NT2/D1 (cell line): ENCODE results near the gene SERPINE2.

Experiments used
- DNase-seq: peaks from one replicate; pipeline ENCODE4 v3.0.0-alpha.2; 2011; ENCODE audit warnings: low read depth, low spot score
- H3K27me3 ChIP-seq: 2 replicates; pipeline ENCODE4 v1.6.0; 2011; ENCODE audit warnings: mild to moderate bottlenecking; ENCODE audit not compliant: insufficient read length, insufficient read depth
- H3K36me3 ChIP-seq: 2 replicates; pipeline ENCODE4 v1.6.1; 2011; ENCODE audit warnings: mild to moderate bottlenecking, low read length, mixed read lengths; ENCODE audit not compliant: insufficient read depth, insufficient read length
- H3K4me1 ChIP-seq: 2 replicates; pipeline ENCODE4 v1.5.1; 2011; ENCODE audit not compliant: insufficient read depth, insufficient read length
- H3K4me3 ChIP-seq: 2 replicates; pipeline ENCODE4 v1.5.1; 2011; ENCODE audit warnings: low read depth; ENCODE audit not compliant: insufficient read length
- H3K9ac ChIP-seq: 2 replicates; pipeline ENCODE4 v1.6.0; 2011; ENCODE audit warnings: low read depth; ENCODE audit not compliant: insufficient read length
- H3K9me3 ChIP-seq: 2 replicates; pipeline ENCODE4 v1.5.1; 2011; ENCODE audit warnings: mild to moderate bottlenecking, low read length; ENCODE audit not compliant: insufficient read depth
- SUZ12 ChIP-seq: IDR thresholded peaks from 2 replicates; pipeline ENCODE4 v1.6.1; 2011; ENCODE audit not compliant: insufficient read length, insufficient read depth; ENCODE audit errors: extremely low read depth
- YY1 ChIP-seq: IDR thresholded peaks from 2 replicates; pipeline ENCODE4 v1.6.1; 2011; ENCODE audit not compliant: insufficient read length, insufficient read depth
- ZNF274 ChIP-seq: IDR thresholded peaks from 2 replicates; pipeline ENCODE4 v1.6.1; 2011; ENCODE audit warnings: mild to moderate bottlenecking, low read depth, low read length

SERPINE2 gene

GRCh38 chr2:224060783-224061482 is 21.8 kb upstream of the SERPINE2 start:
- peaks cover 11% of the 10 kb centered on the region; the same call in 1 of the 2 replicates for H3K9me3 ChIP-seq
- DNase-seq, result no peak
- H3K4me1 ChIP-seq, result no peaks in the 10 kb centered on the region
- H3K36me3 ChIP-seq, result no peaks in the 10 kb centered on the region
- no peak overlapping the region for H3K9ac ChIP-seq
- no peak overlapping the region for H3K4me3 ChIP-seq
- no peaks in the 10 kb centered on the region for H3K27me3 ChIP-seq
- TF ChIP-seq YY1, result no peak
- no peak for TF ChIP-seq SUZ12
- TF ChIP-seq ZNF274, result no peak

GRCh38 chr2:224059178-224059577 is 20.1 kb upstream of the SERPINE2 start:
- no peak for DNase-seq
- H3K9me3 ChIP-seq, result peaks cover 23% of the 10 kb centered on the region; the same call in 1 of the 2 replicates
- H3K4me1 ChIP-seq, result no peaks in the 10 kb centered on the region
- H3K9ac ChIP-seq, result no peak overlapping the region
- no peak overlapping the region for H3K4me3 ChIP-seq
- no peaks in the 10 kb centered on the region for H3K36me3 ChIP-seq
- TF ChIP-seq YY1 (no peak), ZNF274 (no peak), SUZ12 (no peak)
- no peaks in the 10 kb centered on the region for H3K27me3 ChIP-seq

- no peaks in the 10 kb centered on the region for H3K36me3 ChIP-seq
- H3K4me1 ChIP-seq, result no peaks in the 10 kb centered on the region
- H3K9me3 ChIP-seq, result peaks cover 23% of the 10 kb centered on the region; the same call in 1 of the 2 replicates
- H3K9ac ChIP-seq, result no peak overlapping the region
- H3K4me3 ChIP-seq, result no peak overlapping the region
- no peak for TF ChIP-seq YY1
- DNase-seq, result no peak
- no peaks in the 10 kb centered on the region for H3K27me3 ChIP-seq
Measured at GRCh38 chr2:224058048-224058775, 19.1 kb upstream of the SERPINE2 start.

- TF ChIP-seq ZNF274 (no peak), SUZ12 (no peak), YY1 (no peak)
- Histone ChIP-seq H3K9me3 (peaks cover 23% of the 10 kb centered on the region; the same call in 1 of the 2 replicates), H3K4me3 (no peak overlapping the region), H3K27me3 (no peaks in the 10 kb centered on the region), H3K36me3 (no peaks in the 10 kb centered on the region), H3K9ac (no peak overlapping the region), H3K4me1 (no peaks in the 10 kb centered on the region)
- no peak for DNase-seq
Measured at GRCh38 chr2:224056889-224057288, 17.8 kb upstream of the SERPINE2 start.

- Histone ChIP-seq H3K9me3 (peaks cover 23% of the 10 kb centered on the region; the same call in 1 of the 2 replicates), H3K27me3 (no peaks in the 10 kb centered on the region), H3K9ac (no peak overlapping the region), H3K4me3 (no peak overlapping the region), H3K36me3 (no peaks in the 10 kb centered on the region), H3K4me1 (no peaks in the 10 kb centered on the region)
- no peak for TF ChIP-seq ZNF274
- TF ChIP-seq SUZ12, result no peak
- TF ChIP-seq YY1, result no peak
- DNase-seq, result no peak
Measured at GRCh38 chr2:224055101-224055500, 16.0 kb upstream of the SERPINE2 start.

- no peaks in the 10 kb centered on the region for H3K9me3 ChIP-seq
- TF ChIP-seq SUZ12 (no peak), YY1 (no peak), ZNF274 (no peak)
- no peaks in the 10 kb centered on the region for H3K36me3 ChIP-seq
- H3K9ac ChIP-seq, result no peak overlapping the region
- DNase-seq, result no peak
- H3K27me3 ChIP-seq, result peaks cover 13% of the 10 kb centered on the region
- H3K4me1 ChIP-seq, result no peaks in the 10 kb centered on the region
- no peak overlapping the region for H3K4me3 ChIP-seq
Measured at GRCh38 chr2:224046752-224047151, 7.7 kb upstream of the SERPINE2 start.

- Histone ChIP-seq H3K4me3 (no peak overlapping the region), H3K4me1 (peaks cover 3% of the 10 kb centered on the region), H3K27me3 (peaks cover 39% of the 10 kb centered on the region), H3K36me3 (peaks cover 2% of the 10 kb centered on the region), H3K9me3 (no peaks in the 10 kb centered on the region), H3K9ac (no peak overlapping the region)
- no peak for DNase-seq
- no peak for TF ChIP-seq ZNF274
- no peak for TF ChIP-seq SUZ12
- no peak for TF ChIP-seq YY1
Measured at GRCh38 chr2:224042191-224042696, 3.2 kb upstream of the SERPINE2 start.
